Common myeloid progenitor, CD34-positive (primary cell): Measurements from ENCODE around the gene APOE. TPM values are rescaled to one million over a fixed set of nuclear protein-coding genes. Genes with fewer than 3 reads are reported as not detected.
"Not testable (repeated sequence)": the region's sequence is repeated elsewhere in the genome, so short reads cannot be mapped to it uniquely, and the experiment has no call there.

Source experiments
- CTCF ChIA-PET: fragments of 350-600 bp; sonication (Branson Sonifier 250); formaldehyde crosslinking; loops from one replicate; lab custom pipeline; 2021; ENCODE audit warnings: antibody characterized with exemption; lab: Charles Lee
- POLR2A ChIA-PET: fragments of 350-600 bp; sonication (Branson Sonifier 250); formaldehyde crosslinking; loops from one replicate; lab custom pipeline; 2021; ENCODE audit warnings: antibody characterized with exemption; lab: Charles Lee
- DNase-seq, 3 donors: peaks; one replicate each; pipeline versions ENCODE4 v3.0.0 to v3.0.0-alpha.2; 2013
- H3K27ac ChIP-seq, 2 experiments: 1 replicate in 1 of 2; 2 replicates in 1 of 2; pipeline ENCODE4 v1.7.0; 2013; ENCODE audit warnings: inconsistent platforms in 2 of 2, low read length in 2 of 2, mild to moderate bottlenecking in 2 of 2, low read depth in 1 of 2, moderate library complexity in 1 of 2; ENCODE audit not compliant: severe bottlenecking in 2 of 2, insufficient read depth in 1 of 2, poor library complexity in 1 of 2
- H3K27me3 ChIP-seq, 5 experiments: replicated peaks in 2 of 5; 1 replicate in 3 of 5; 2 replicates in 2 of 5; pipeline versions ENCODE4 v1.6.1 to v1.7.0; 2013; ENCODE audit warnings: low read length in 4 of 5, mild to moderate bottlenecking in 2 of 5, moderate library complexity in 2 of 5, inconsistent platforms in 1 of 5; ENCODE audit not compliant: insufficient read depth in 5 of 5, control insufficient read depth in 4 of 5
- H3K36me3 ChIP-seq, 4 experiments: 1 replicate in 2 of 4; 2 replicates in 2 of 4; pipeline versions ENCODE4 v1.6.1 to v1.7.0; 2013; ENCODE audit warnings: low read length in 3 of 4, control low read depth in 1 of 4, mild to moderate bottlenecking in 1 of 4; ENCODE audit not compliant: control insufficient read depth in 4 of 4, insufficient read depth in 4 of 4
- H3K4me1 ChIP-seq, 4 experiments: 1 replicate in 3 of 4; 2 replicates in 1 of 4; pipeline versions ENCODE4 v1.6.1 to v1.7.1; 2013; ENCODE audit warnings: low read length in 3 of 4, mild to moderate bottlenecking in 3 of 4, control low read depth in 1 of 4, inconsistent platforms in 1 of 4, moderate library complexity in 1 of 4; ENCODE audit not compliant: control insufficient read depth in 4 of 4, insufficient read depth in 4 of 4; ENCODE audit errors: control extremely low read depth in 1 of 4
- H3K4me3 ChIP-seq, 7 experiments: 1 replicate in 4 of 7; 2 replicates in 3 of 7; pipeline versions ENCODE4 v1.5.1 to v1.7.0; 2013; ENCODE audit warnings: mild to moderate bottlenecking in 7 of 7, low read length in 6 of 7, moderate library complexity in 6 of 7, inconsistent platforms in 2 of 7, low read depth in 2 of 7, control low read depth in 1 of 7; ENCODE audit not compliant: insufficient read depth in 4 of 7, control insufficient read depth in 1 of 7; ENCODE audit errors: extremely low read depth in 1 of 7
- H3K9me3 ChIP-seq, 5 experiments: 1 replicate in 4 of 5; 2 replicates in 1 of 5; pipeline versions ENCODE4 v1.6.1 to v1.7.1; 2013; ENCODE audit warnings: low read length in 4 of 5, mild to moderate bottlenecking in 2 of 5, inconsistent platforms in 1 of 5, low read depth in 1 of 5, moderate library complexity in 1 of 5; ENCODE audit not compliant: control insufficient read depth in 4 of 5, insufficient read depth in 2 of 5; ENCODE audit errors: control extremely low read depth in 1 of 5
- WGBS: methylation state at CpG from one replicate; pipeline ENCODE4 v1.1.5; 2013; ENCODE audit not compliant: insufficient coverage; 5-methylcytosine and 5-hydroxymethylcytosine counted together
- polyA plus RNA-seq: library from polyadenylated mRNA; unstranded; fragments of 120-200 nt; gene quantifications from one replicate; pipeline ENCODE4 v1.2.1, GENCODE V29; 2013

Gene APOE
- 9.1 TPM for polyA plus RNA-seq

DNA sequence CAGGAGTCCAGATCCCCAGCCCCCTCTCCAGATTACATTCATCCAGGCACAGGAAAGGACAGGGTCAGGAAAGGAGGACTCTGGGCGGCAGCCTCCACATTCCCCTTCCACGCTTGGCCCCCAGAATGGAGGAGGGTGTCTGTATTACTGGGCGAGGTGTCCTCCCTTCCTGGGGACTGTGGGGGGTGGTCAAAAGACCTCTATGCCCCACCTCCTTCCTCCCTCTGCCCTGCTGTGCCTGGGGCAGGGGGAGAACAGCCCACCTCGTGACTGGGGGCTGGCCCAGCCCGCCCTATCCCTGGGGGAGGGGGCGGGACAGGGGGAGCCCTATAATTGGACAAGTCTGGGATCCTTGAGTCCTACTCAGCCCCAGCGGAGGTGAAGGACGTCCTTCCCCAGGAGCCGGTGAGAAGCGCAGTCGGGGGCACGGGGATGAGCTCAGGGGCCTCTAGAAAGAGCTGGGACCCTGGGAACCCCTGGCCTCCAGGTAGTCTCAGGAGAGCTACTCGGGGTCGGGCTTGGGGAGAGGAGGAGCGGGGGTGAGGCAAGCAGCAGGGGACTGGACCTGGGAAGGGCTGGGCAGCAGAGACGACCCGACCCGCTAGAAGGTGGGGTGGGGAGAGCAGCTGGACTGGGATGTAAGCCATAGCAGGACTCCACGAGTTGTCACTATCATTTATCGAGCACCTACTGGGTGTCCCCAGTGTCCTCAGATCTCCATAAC is at the start of gene APOE:
TSS of gene APOE (plus strand) at position 360 of the 724 bp plus-strand sequence. CDS start 829 bp downstream, outside the sequence.
- H3K9me3 ChIP-seq = no peaks in the 10 kb centered on the region
- ChIA-PET POLR2A (interaction anchor here (0.5 to 0.6 kb wide), 3 partner anchors 11 to 35 kb away, joined by 3 to 7 read pairs (median 5); no protein-coding TSS in a partner anchor), CTCF (interaction anchor here (0.6 to 7.9 kb wide), 8 partner anchors 11 to 160 kb away, joined by 3 to 102 read pairs (median 4); partner anchors contain the start of gene CLPTM1)
- peak in 1 of 3 donors; percentile 13 for DNase-seq
- peaks cover 0 to 15% (median 13%) of the 10 kb centered on the region in 4 experiments for H3K4me1 ChIP-seq
- peak within 1 kb of the TSS in 1 of 2 experiments; percentile 66 for H3K27ac ChIP-seq
- H3K27me3 ChIP-seq = peaks cover 0 to 23% (median 4%) of the 10 kb centered on the region in 5 experiments
- H3K4me3 ChIP-seq = peak within 1 kb of the TSS in 3 of 7 experiments; percentile 11 to 39 (median 28)
- H3K36me3 ChIP-seq = peaks cover 2 to 37% (median 16%) of the 10 kb centered on the region in 4 experiments
- WGBS = 2% methylated on average over 14 of the region's 20 CpGs

GRCh38 chr19:44856421-44857083 is 49.0 kb upstream of the APOE start:
- Histone ChIP-seq H3K27ac (peak overlapping the region; percentile 15 to 71), H3K36me3 (peaks cover 0 to 4% (median 1%) of the 10 kb centered on the region in 4 experiments), H3K27me3 (no peaks in the 10 kb centered on the region), H3K4me1 (peaks cover 0 to 60% (median 44%) of the 10 kb centered on the region in 4 experiments), H3K9me3 (no peaks in the 10 kb centered on the region), H3K4me3 (peak overlapping the region in 4 of 7 experiments; percentile 11 to 59 (median 27))
- 10% methylated on average over 5 of the region's 10 CpGs for WGBS
- ChIA-PET POLR2A (interaction anchor here (0.7 to 1.2 kb wide), 5 partner anchors 10 to 104 kb away, joined by 3 to 4 read pairs (median 3); partner anchors contain the start of gene TOMM40), CTCF (interaction anchor here (0.6 to 4.8 kb wide), 5 partner anchors 10 to 17 kb away, joined by 3 to 16 read pairs (median 7); partner anchors contain the start of gene NECTIN2)
- peak in 2 of 3 donors; percentile 78 to 86 for DNase-seq

DNA sequence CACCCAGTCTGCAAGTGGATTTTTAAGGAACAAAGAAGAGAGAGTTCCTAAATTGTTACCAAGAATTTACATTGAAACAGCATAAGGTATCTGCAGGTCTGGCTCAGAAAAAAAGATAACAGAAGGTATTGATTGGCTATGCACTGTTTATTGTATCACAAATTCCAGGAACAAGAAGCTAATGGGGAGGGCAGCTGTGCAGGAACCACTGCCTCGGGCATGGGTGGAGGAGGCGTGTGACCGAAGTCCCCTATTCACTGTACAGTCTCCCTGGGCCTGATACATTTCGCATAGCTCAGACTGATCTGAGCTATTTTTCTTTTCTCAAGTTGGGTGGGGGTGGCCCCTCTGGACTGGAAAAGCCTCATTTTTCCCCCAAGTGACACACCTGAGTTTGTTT is 47.8 kb upstream of the APOE start:
- Histone ChIP-seq H3K9me3 (no peaks in the 10 kb centered on the region), H3K27me3 (no peaks in the 10 kb centered on the region), H3K27ac (no peak overlapping the region), H3K4me3 (no peak overlapping the region), H3K36me3 (peaks cover 0 to 4% (median 1%) of the 10 kb centered on the region in 4 experiments), H3K4me1 (peaks cover 0 to 48% (median 31%) of the 10 kb centered on the region in 4 experiments)
- POLR2A ChIA-PET = no interaction called here
- DNase-seq = no peak
- CTCF ChIA-PET = interaction anchor here (1.3 to 4.8 kb wide), 6 partner anchors 8 to 25 kb away, joined by 4 to 16 read pairs (median 6); partner anchors contain the start of gene NECTIN2
- WGBS = 77% methylated on average over 3 of the region's 4 CpGs

GRCh38 chr19:44861576-44861975 is 44.0 kb upstream of the APOE start:
- CTCF ChIA-PET, H3K27ac ChIP-seq, H3K9me3 ChIP-seq, H3K4me3 ChIP-seq, H3K27me3 ChIP-seq, DNase-seq, POLR2A ChIA-PET: not testable (repeated sequence)
- Histone ChIP-seq H3K4me1 (peaks cover 0 to 23% (median 21%) of the 10 kb centered on the region in 4 experiments), H3K36me3 (peaks cover 0 to 11% (median 7%) of the 10 kb centered on the region in 4 experiments)
- WGBS = no CpG with 5 or more reads among the region's 3 CpGs

GRCh38 chr19:44863990-44864389 is 41.6 kb upstream of the APOE start:
- no CpG with 5 or more reads among the region's 2 CpGs for WGBS
- no peak overlapping the region for H3K27ac ChIP-seq
- H3K4me3 ChIP-seq = no peak overlapping the region
- H3K9me3 ChIP-seq = no peaks in the 10 kb centered on the region
- H3K27me3 ChIP-seq = no peaks in the 10 kb centered on the region
- CTCF ChIA-PET = no interaction called here
- peaks cover 0 to 12% (median 7%) of the 10 kb centered on the region in 4 experiments for H3K4me1 ChIP-seq
- H3K36me3 ChIP-seq = peaks cover 0 to 19% (median 10%) of the 10 kb centered on the region in 4 experiments
- DNase-seq = no peak
- POLR2A ChIA-PET = no interaction called here

- Histone ChIP-seq H3K4me3 (no peak overlapping the region), H3K4me1 (peaks cover 0 to 22% (median 12%) of the 10 kb centered on the region in 4 experiments), H3K27me3 (no peaks in the 10 kb centered on the region), H3K36me3 (peaks cover 0 to 19% (median 9%) of the 10 kb centered on the region in 4 experiments), H3K27ac (no peak overlapping the region), H3K9me3 (no peaks in the 10 kb centered on the region)
- 97% methylated on average over 27 of the region's 27 CpGs for WGBS
- no peak for DNase-seq
- ChIA-PET POLR2A (interaction anchor here (0.6 kb wide), 1 partner anchor 9 kb away, joined by 3 read pairs; no protein-coding TSS in a partner anchor), CTCF (no interaction called here)
These were observed 40.3 kb upstream of the APOE start for GRCh38 chr19:44865196-44865767.
